Gastroesophageal sphincter (tissue), 4 donors: ENCODE results near the gene NTMT1. TPM values are rescaled to one million over a fixed set of nuclear protein-coding genes. Genes with fewer than 3 reads are reported as not detected.

ENCODE experiments used
- ATAC-seq: fragments of 150-250 bp; one replicate; pipeline ENCODE4 v1.9.1; 2016; ENCODE audit warnings: mild to moderate bottlenecking, moderate library complexity
- H3K27ac ChIP-seq, 4 donors: fragments of 200-600 bp; sonication (generic) in 3 of 4; 1 replicate in 3 of 4; 2 replicates in 1 of 4; pipeline ENCODE4 v1.5.1; 2016 to 2019
- H3K27me3 ChIP-seq: fragments of 200-600 bp; sonication (generic); one replicate; pipeline ENCODE4 v1.5.1; 2019
- H3K36me3 ChIP-seq, 2 donors: fragments of 200-600 bp; sonication (generic); one replicate each; pipeline ENCODE4 v1.5.1; 2019; ENCODE audit warnings: control low read depth in 1 of 2
- H3K4me1 ChIP-seq, 3 donors: fragments of 200-600 bp; sonication (generic); 1 replicate in 2 of 3; 2 replicates in 1 of 3; pipeline ENCODE4 v1.5.1; 2016 to 2019; ENCODE audit warnings: control low read depth in 2 of 3
- H3K4me3 ChIP-seq, 2 donors: fragments of 200-600 bp; sonication (generic); one replicate each; pipeline ENCODE4 v1.5.1; 2019; ENCODE audit warnings: mild to moderate bottlenecking in 1 of 2, moderate library complexity in 1 of 2
- H3K9me3 ChIP-seq, 3 donors: fragments of 200-600 bp; sonication (generic); one replicate each; pipeline ENCODE4 v1.5.1; 2017 to 2019; ENCODE audit warnings: control low read depth in 2 of 3
- EP300 ChIP-seq: sonication (generic); formaldehyde crosslinking; IDR thresholded peaks from one replicate; pipeline ENCODE4 v1.6.1; 2017; ENCODE audit warnings: antibody characterized with exemption, mild to moderate bottlenecking
- POLR2A ChIP-seq, 2 donors: fragments of 450-650 bp; IDR thresholded peaks; one replicate each; pipeline ENCODE4 v1.6.1; 2017; ENCODE audit warnings: antibody characterized with exemption in 2 of 2, mild to moderate bottlenecking in 2 of 2, moderate library complexity in 1 of 2
- POLR2AphosphoS5 ChIP-seq: sonication (generic); formaldehyde crosslinking; IDR thresholded peaks from one replicate; pipeline ENCODE4 v1.6.1; 2017; ENCODE audit warnings: antibody characterized with exemption
- WGBS, 2 donors: methylation state at CpG; one replicate each; pipeline ENCODE4 v1.1.5; 2018; ENCODE audit warnings: low coverage in 1 of 2; 5-methylcytosine and 5-hydroxymethylcytosine counted together
- total RNA-seq, 4 donors: library from RNA; depleted of rRNA; stranded (reverse); fragments of >200 nt; gene quantifications; one replicate each; pipeline ENCODE4 v1.1.0, GENCODE V29; 2016
- TF ChIP-seq, protein P1 (sequence below), 4 experiments: fragments of 200-600 bp in 2 of 4; fragments of 450-650 bp in 2 of 4; sonication (generic) in 1 of 4; IDR thresholded peaks; one replicate each; pipeline ENCODE4 v1.5.1; 2017 to 2019; ENCODE audit warnings: antibody characterized with exemption in 4 of 4, mild to moderate bottlenecking in 2 of 4, moderate library complexity in 2 of 4

NTMT1 gene
- total RNA-seq, 4 donors from 2014 or later, result 12.8 to 24.0 (median 21.8) TPM

DNA sequence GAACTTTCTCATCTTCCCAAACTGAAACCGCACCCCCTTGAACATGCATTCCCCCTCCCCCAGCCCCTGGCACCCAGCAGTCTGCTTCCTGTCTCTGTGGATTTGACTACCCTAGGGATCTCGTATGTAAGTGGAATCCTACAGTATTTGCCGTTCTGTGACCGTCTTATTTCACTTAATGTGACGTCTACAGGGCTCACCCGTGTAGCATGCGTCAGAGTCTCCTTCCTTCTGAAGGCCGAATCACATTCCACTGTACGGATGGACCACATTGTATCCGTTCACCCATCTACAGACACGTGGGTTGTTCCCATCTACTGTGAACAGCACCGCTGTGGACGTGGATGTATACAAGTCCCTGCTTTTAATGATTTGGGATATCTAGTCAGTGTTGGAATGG lies 44.0 kb downstream of the NTMT1 start:
- Histone ChIP-seq H3K4me3 (no peak overlapping the region), H3K36me3 (no peaks in the 10 kb centered on the region), H3K9me3 (no peaks in the 10 kb centered on the region), H3K27me3 (peaks cover 39% of the 10 kb centered on the region), H3K27ac (no peak overlapping the region), H3K4me1 (peaks cover 0 to 20% (median 7%) of the 10 kb centered on the region in 3 donors)
- WGBS, 2 donors, result 81 to 83% methylated on average over 6 to 13 of the region's 13 CpGs
- TF ChIP-seq EP300, result no peak
- no peak for TF ChIP-seq POLR2AphosphoS5
- no peak for ATAC-seq

DNA sequence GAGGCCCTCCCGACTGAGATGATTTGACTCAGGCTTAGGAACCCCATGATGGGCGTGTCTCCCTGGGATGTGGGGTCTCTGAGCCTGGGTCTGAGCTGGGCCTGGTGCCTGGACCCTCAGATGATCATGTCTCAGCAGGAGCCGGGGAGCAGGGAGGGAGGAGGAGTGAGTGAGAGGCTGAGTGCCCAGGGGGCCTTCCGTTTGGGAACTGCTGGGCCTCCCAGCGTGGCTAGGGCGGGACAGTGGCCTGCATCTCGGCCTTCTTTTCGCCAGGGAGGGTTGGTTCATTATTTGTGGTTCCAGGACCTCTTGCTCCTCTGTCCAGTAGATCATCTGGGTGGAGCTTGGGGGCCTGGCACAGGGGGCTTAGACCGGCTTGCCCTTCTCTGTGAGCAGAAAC lies 45.1 kb downstream of the NTMT1 start:
- no peak for ATAC-seq
- Histone ChIP-seq H3K36me3 (no peaks in the 10 kb centered on the region), H3K27ac (no peak overlapping the region), H3K4me3 (no peak overlapping the region), H3K9me3 (no peaks in the 10 kb centered on the region), H3K27me3 (peaks cover 39% of the 10 kb centered on the region), H3K4me1 (peaks cover 0 to 21% (median 4%) of the 10 kb centered on the region in 3 donors)
- 100% methylated on average over 1 of the region's 9 CpGs; no CpG with 5 or more reads in 1 of the 2 donors for WGBS, 2 donors
- TF ChIP-seq POLR2A (IDR thresholded peaks at IDR 0.05) (no peak), POLR2AphosphoS5 (no peak), EP300 (no peak)
- TF ChIP-seq, protein P1, sequence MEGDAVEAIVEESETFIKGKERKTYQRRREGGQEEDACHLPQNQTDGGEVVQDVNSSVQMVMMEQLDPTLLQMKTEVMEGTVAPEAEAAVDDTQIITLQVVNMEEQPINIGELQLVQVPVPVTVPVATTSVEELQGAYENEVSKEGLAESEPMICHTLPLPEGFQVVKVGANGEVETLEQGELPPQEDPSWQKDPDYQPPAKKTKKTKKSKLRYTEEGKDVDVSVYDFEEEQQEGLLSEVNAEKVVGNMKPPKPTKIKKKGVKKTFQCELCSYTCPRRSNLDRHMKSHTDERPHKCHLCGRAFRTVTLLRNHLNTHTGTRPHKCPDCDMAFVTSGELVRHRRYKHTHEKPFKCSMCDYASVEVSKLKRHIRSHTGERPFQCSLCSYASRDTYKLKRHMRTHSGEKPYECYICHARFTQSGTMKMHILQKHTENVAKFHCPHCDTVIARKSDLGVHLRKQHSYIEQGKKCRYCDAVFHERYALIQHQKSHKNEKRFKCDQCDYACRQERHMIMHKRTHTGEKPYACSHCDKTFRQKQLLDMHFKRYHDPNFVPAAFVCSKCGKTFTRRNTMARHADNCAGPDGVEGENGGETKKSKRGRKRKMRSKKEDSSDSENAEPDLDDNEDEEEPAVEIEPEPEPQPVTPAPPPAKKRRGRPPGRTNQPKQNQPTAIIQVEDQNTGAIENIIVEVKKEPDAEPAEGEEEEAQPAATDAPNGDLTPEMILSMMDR (IDR thresholded peaks at IDR 0.05), result no peak

DNA sequence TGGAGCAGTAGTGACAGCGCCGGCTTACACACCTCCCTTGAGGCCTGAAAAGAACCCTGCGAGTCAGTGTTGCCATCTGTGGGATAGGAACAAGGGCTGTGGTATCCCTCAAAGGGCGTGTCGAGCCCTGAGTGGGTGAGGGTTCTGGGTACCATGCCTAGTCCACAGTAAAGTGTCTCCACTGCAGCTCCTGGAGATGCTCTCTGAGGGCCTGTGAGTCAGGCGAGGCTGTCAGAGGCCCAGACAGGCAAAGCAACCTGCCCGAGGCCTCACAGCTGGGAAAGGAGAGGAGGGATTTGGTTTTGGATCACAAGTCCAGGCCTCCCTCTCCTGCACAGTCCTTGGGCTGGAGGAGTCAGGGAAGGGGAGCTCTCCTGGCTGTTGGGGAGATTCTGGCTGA lies 45.6 kb downstream of the NTMT1 start:
- Histone ChIP-seq H3K4me1 (peaks cover 0 to 17% (median 0%) of the 10 kb centered on the region in 3 donors), H3K36me3 (no peaks in the 10 kb centered on the region), H3K27ac (no peak overlapping the region), H3K27me3 (peaks cover 36% of the 10 kb centered on the region), H3K4me3 (no peak overlapping the region), H3K9me3 (no peaks in the 10 kb centered on the region)
- 70% methylated on average over 2 of the region's 7 CpGs; no CpG with 5 or more reads in 1 of the 2 donors for WGBS, 2 donors
- TF ChIP-seq, protein P1 (IDR thresholded peaks at IDR 0.05), result no peak
- ATAC-seq, result no peak

DNA sequence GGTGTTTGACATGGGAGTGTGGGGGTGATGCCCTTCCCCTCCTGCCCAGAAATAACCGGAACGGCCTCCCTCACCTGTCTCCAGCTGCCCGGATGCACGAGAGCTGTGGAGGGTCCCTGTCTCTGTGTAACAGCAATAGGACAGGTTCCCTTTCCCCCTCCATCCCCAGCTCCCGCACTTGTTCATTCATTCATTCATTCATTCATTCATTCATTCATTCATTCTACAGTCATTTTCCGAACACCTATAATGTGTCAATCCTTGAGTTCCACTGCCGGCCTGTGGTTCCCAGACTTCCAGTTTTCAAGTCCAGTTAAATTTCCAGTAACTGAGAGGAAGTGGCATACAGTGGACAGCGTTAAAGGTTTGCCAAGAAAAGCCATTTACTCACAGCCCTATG lies 46.7 kb downstream of the NTMT1 start:
- Histone ChIP-seq H3K27ac (no peak overlapping the region), H3K36me3 (no peaks in the 10 kb centered on the region), H3K9me3 (no peaks in the 10 kb centered on the region), H3K4me1 (peaks cover 0 to 10% (median 0%) of the 10 kb centered on the region in 3 donors), H3K27me3 (peaks cover 34% of the 10 kb centered on the region), H3K4me3 (no peak overlapping the region)
- 79 to 82% methylated on average over 6 to 7 of the region's 8 CpGs for WGBS, 2 donors
- no peak for ATAC-seq
- no peak for TF ChIP-seq POLR2A (IDR thresholded peaks at IDR 0.05)
- no peak for TF ChIP-seq EP300
- TF ChIP-seq, protein P1 (IDR thresholded peaks at IDR 0.05), result no peak
- TF ChIP-seq POLR2AphosphoS5, result no peak

DNA sequence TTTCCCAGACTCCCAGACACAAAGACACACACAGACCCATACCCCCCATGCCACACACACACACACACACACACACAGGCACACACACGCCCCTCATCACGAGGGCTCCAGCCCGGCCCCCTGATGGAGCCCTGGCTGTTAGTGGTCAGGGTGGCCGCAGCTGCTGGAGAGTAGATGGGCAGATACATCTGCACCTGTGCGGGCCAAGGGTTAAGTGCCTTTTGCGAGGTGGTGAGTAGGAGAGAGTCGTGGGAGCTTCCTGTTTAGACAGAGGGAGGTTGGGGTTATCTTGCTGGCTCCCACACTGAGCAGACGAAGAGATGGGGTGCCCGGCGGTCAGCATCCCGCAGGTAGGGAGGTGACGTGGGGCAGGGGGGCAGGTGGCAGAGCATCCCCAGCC lies 47.6 kb downstream of the NTMT1 start:
- ATAC-seq, result no peak
- WGBS, 2 donors, result 78% methylated on average over 6 of the region's 12 CpGs; no CpG with 5 or more reads in 1 of the 2 donors
- TF ChIP-seq, protein P1 (IDR thresholded peaks at IDR 0.05), result no peak
- TF ChIP-seq EP300, result no peak
- no peak for TF ChIP-seq POLR2A (IDR thresholded peaks at IDR 0.05)
- no peak for TF ChIP-seq POLR2AphosphoS5
- Histone ChIP-seq H3K27ac (no peak overlapping the region), H3K27me3 (peaks cover 27% of the 10 kb centered on the region), H3K9me3 (no peaks in the 10 kb centered on the region), H3K4me3 (no peak overlapping the region), H3K36me3 (no peaks in the 10 kb centered on the region), H3K4me1 (peaks cover 0 to 10% (median 0%) of the 10 kb centered on the region in 3 donors)
